ENCODE measurements around the gene MYO10. TPM values are rescaled to one million over a fixed set of nuclear protein-coding genes. Genes with fewer than 3 reads are reported as not detected.

Gene MYO10
- total and polyA plus RNA-seq, 2 of the 8 experiments (the other 6 are each of a cell fraction or from before 2014, with no cell fraction given), result 21.5 to 107 TPM

DNA sequence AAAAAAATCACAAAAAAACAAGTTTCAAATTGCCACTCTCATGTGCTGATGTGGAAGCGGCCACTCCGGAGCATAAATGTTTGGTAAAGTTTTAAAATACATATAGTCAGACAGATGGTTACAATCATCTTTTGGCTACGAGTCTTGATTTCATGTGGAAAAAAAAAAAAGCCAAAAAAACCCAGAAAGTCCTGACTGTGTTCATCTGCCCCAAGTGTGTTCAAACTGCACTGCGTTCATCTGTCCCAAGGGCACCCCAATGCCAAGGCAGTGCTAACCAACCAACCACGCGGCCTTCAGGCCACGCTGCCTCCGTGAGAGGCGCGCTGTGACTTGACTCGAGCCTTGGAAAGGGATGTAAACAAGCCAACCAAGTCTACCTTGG, 127.1 kb downstream of the MYO10 start:
- TF ChIP-seq SIX5 (IDR thresholded peaks at IDR 0.05; ENCODE audit: low read depth, low read length), result no peak
- Histone ChIP-seq H3K79me1 (ENCODE audit: low read depth, low read length) (peaks cover 7% of the 10 kb centered on the region; the same call in 1 of the 2 replicates), H2BK120ac (replicated peaks; ENCODE audit: low read depth, low read length) (no peak overlapping the region), H3K4me3 (ENCODE audit: extremely low read depth in 1 of 4, insufficient read depth in 2 of 4, low read depth in 3 of 4, low read length in 4 of 4) (no peak overlapping the region), H3K27ac (ENCODE audit: low read depth, low read length) (no peak overlapping the region), H2AK5ac (ENCODE audit: low read depth, low read length) (no peak overlapping the region), H3K4ac (replicated peaks; ENCODE audit: insufficient read length, low read depth, low read length) (no peak overlapping the region), H3K23ac (ENCODE audit: insufficient read length) (no peak overlapping the region), H3K4me1 (replicated peaks in 1 of 4; ENCODE audit: control insufficient read depth in 3 of 4, insufficient read depth in 4 of 4, low read length in 3 of 4) (no peaks in the 10 kb centered on the region), H3K9me3 (ENCODE audit: insufficient read depth in 2 of 2, low read depth in 1 of 2, low read length in 1 of 2) (no peaks in the 10 kb centered on the region), H4K8ac (ENCODE audit: extremely low read depth, insufficient read depth, low read length) (no peak overlapping the region), H4K5ac (ENCODE audit: insufficient read length, low read depth, low read length) (no peak overlapping the region), H3K56ac (replicated peaks; ENCODE audit: insufficient read length, low read depth, low read length) (no peak overlapping the region), H3K4me2 (ENCODE audit: insufficient read depth in 1 of 2, low read depth in 2 of 2, low read length in 2 of 2) (no peak overlapping the region), H3K27me3 (replicated peaks in 1 of 4; ENCODE audit: control insufficient read depth in 3 of 4, extremely low read depth in 1 of 4, insufficient read depth in 3 of 4, low read length in 3 of 4) (no peaks in the 10 kb centered on the region), H3K36me3 (ENCODE audit: control insufficient read depth in 2 of 4, insufficient read depth in 4 of 4, low read length in 3 of 4) (no peaks in the 10 kb centered on the region), H2BK15ac (ENCODE audit: low read length) (peak overlapping the region; percentile 29; the same call in 1 of the 2 replicates), H3K23me2 (ENCODE audit: low read depth, low read length) (no peaks in the 10 kb centered on the region), H4K91ac (replicated peaks; ENCODE audit: insufficient read length, low read length) (no peak overlapping the region), H2BK12ac (ENCODE audit: low read depth, low read length) (no peak overlapping the region), H3K79me2 (ENCODE audit: control insufficient read depth in 1 of 2, insufficient read depth in 2 of 2, low read length in 2 of 2) (peaks cover 0 to 12% of the 10 kb centered on the region in 2 experiments; a peak in 2 of 4 replicates), H3K18ac (ENCODE audit: extremely low read depth, low read length) (no peak overlapping the region), H2BK20ac (ENCODE audit: low read length) (no peak overlapping the region), H2AFZ (ENCODE audit: low read length) (no peak overlapping the region), H3K14ac (ENCODE audit: insufficient read length) (no peak overlapping the region), H4K20me1 (replicated peaks in 1 of 2; ENCODE audit: control insufficient read depth in 1 of 2, insufficient read depth in 2 of 2, low read length in 2 of 2) (peaks cover 2% of the 10 kb centered on the region in 2 experiments), H2BK5ac (ENCODE audit: low read depth, low read length) (no peak overlapping the region), H3K9ac (replicated peaks in 1 of 4; ENCODE audit: extremely low read depth in 1 of 4, low read depth in 3 of 4, low read length in 3 of 4) (no peak overlapping the region)
- ChIA-PET POLR2A (ENCODE audit: partially characterized antibody) (no interaction called here), CTCF (ENCODE audit: partially characterized antibody) (interaction anchor here (0.7 to 2.6 kb wide), 2 partner anchors 18 to 381 kb away, joined by 3 to 15 read pairs; no protein-coding TSS in a partner anchor)
- 94% methylated on average over 11 of the region's 11 CpGs; no CpG with 5 or more reads in 1 of the 2 experiments for WGBS, 2 experiments (ENCODE audit: extremely low coverage in 1 of 2, insufficient coverage in 1 of 2, insufficient read length in 1 of 2, insufficient replicate concordance in 2 of 2, low coverage in 1 of 2, low lambda C conversion rate in 2 of 2, missing lambda C conversion rate in 1 of 2)
- no peak for DNase-seq (ENCODE audit: low read depth in 1 of 2, low spot score in 2 of 2)
- no peak for FAIRE-seq
